RWPE1 (cell line): ENCODE data around the gene HLCS.
A peak's percentile ranks its signal among the peaks of the same experiment; 100 is the strongest.

Experiments used
- CTCF ChIA-PET: fragments of 350-600 bp; sonication (Branson Sonifier 250); formaldehyde crosslinking; extraction: SDS; loops from one replicate; lab custom pipeline; 2021; lab: Yijun Ruan, JAX
- POLR2A ChIA-PET: fragments of 400-600 bp; formaldehyde crosslinking; extraction: SDS; loops from one replicate; lab custom pipeline; 2020; ENCODE audit warnings: antibody characterized with exemption; ENCODE audit not compliant: low non-redundant PET; lab: Yijun Ruan, JAX
- DNase-seq: peaks from one replicate; pipeline ENCODE4 v3.0.0; 2012; ENCODE audit warnings: low spot score
- H3K27ac ChIP-seq: fragments of 450-650 bp; 2 replicates; pipeline ENCODE4 v1.5.1; 2017
- TF ChIP-seq, protein P1 (sequence below): fragments of 450-650 bp; conservative IDR thresholded peaks from 2 replicates; pipeline ENCODE4 v1.5.1; 2017; ENCODE audit warnings: low read depth, mild to moderate bottlenecking

The HLCS gene

GRCh38 chr21:36850372-36850771 lies 116.1 kb downstream of the HLCS start:
- no peak for DNase-seq
- peak overlapping the region; percentile 79 for H3K27ac ChIP-seq
- ChIA-PET CTCF (no interaction called here), POLR2A (no interaction called here)
- TF ChIP-seq, protein P1, sequence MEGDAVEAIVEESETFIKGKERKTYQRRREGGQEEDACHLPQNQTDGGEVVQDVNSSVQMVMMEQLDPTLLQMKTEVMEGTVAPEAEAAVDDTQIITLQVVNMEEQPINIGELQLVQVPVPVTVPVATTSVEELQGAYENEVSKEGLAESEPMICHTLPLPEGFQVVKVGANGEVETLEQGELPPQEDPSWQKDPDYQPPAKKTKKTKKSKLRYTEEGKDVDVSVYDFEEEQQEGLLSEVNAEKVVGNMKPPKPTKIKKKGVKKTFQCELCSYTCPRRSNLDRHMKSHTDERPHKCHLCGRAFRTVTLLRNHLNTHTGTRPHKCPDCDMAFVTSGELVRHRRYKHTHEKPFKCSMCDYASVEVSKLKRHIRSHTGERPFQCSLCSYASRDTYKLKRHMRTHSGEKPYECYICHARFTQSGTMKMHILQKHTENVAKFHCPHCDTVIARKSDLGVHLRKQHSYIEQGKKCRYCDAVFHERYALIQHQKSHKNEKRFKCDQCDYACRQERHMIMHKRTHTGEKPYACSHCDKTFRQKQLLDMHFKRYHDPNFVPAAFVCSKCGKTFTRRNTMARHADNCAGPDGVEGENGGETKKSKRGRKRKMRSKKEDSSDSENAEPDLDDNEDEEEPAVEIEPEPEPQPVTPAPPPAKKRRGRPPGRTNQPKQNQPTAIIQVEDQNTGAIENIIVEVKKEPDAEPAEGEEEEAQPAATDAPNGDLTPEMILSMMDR: no peak

DNA sequence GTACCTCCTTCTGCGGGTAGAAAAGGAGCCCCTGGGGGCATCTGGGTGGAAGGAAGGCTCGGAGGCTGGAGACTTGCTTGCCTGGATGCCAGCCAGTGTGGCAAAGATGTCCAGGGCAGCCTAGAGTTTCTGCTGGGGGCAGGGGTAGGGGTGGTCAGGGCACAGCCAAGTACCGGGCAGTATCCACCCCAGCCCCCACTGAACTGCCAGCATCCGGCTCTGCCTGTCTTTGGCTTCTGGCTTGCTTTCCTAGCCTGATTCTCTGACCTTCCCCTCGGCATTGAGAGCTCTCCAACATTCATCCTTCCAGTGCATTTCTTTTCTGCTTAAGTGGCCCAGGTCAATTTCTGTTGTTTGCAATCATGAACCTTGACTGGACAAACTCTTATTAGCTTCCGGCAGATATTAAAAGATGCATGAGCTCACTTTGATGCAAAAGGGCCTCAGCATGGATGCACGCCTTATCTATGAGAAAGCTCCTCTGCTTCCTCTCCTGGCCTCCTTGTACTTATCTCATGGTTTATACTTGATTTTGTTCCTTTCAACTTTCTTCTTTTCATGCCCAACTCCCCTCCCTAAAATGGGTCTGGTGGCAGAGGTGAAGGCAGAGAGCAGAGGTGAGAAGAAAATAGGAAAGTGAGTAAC lies 116.9 kb downstream of the HLCS start:
- ChIA-PET CTCF (interaction anchor here (0.6 kb wide), 1 partner anchor 258 kb away, joined by 3 read pairs; no protein-coding TSS in a partner anchor), POLR2A (no interaction called here)
- no peak for DNase-seq
- peak overlapping the region; percentile 70 for H3K27ac ChIP-seq
- TF ChIP-seq, protein P1: no peak

- ChIA-PET CTCF (interaction anchor here (0.7 kb wide), 1 partner anchor 46 kb away, joined by 3 read pairs; no protein-coding TSS in a partner anchor), POLR2A (interaction anchor here (0.7 kb wide), 2 partner anchors 11 to 35 kb away, joined by 3 to 4 read pairs; no protein-coding TSS in a partner anchor)
- DNase-seq: no peak
- TF ChIP-seq, protein P1: no peak
- no peak overlapping the region for H3K27ac ChIP-seq
Observed at GRCh38 chr21:36848730-36849274, 117.7 kb downstream of the HLCS start.

- peak; percentile 88 for DNase-seq
- CTCF ChIA-PET: no interaction called here
- TF ChIP-seq, protein P1: no peak
- no peak overlapping the region for H3K27ac ChIP-seq
- POLR2A ChIA-PET: no interaction called here
Observed at GRCh38 chr21:36847189-36847588, 119.3 kb downstream of the HLCS start.

GRCh38 chr21:36846631-36847030 lies 119.8 kb downstream of the HLCS start:
- POLR2A ChIA-PET: interaction anchor here (0.6 kb wide), 1 partner anchor 123 kb away, joined by 3 read pairs; no protein-coding TSS in a partner anchor
- TF ChIP-seq, protein P1: no peak
- CTCF ChIA-PET: no interaction called here
- DNase-seq: peak; percentile 11
- H3K27ac ChIP-seq: no peak overlapping the region; the same call in 1 of the 2 replicates

DNA sequence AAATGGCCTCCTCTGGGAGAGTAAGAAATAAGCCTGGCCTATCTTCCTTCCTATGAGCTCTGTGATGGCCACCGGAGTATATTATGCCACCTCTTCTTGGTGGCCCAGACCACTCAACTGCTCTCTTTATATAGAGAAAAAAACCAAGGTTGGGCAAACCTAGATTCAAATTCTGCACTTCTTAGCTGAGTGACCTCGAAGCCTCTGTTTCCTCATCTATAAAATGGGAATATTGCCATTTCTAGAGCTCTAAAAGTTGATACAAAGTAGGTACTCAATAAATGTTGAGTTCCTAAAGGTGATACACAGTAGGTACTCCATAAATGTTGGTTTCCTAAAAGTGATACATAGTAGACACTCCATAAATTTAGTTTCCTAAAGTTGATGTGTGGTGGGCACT lies 120.7 kb downstream of the HLCS start:
- no peak overlapping the region for H3K27ac ChIP-seq
- POLR2A ChIA-PET: no interaction called here
- TF ChIP-seq, protein P1: no peak
- CTCF ChIA-PET: no interaction called here
- no peak for DNase-seq
